GM19438 (cell line): ENCODE measurements around the gene DNAJC7.
"Not testable (repeated sequence)": the region's sequence is repeated elsewhere in the genome, so short reads cannot be mapped to it uniquely, and the experiment has no call there.

ENCODE experiments used
- ATAC-seq: cut with Tn5 transposase; IDR thresholded peaks from one replicate; pipeline ENCODE4 v1.9.1; 2021; ENCODE audit warnings: low read depth; ENCODE audit not compliant: unreplicated experiment

Gene DNAJC7

DNA sequence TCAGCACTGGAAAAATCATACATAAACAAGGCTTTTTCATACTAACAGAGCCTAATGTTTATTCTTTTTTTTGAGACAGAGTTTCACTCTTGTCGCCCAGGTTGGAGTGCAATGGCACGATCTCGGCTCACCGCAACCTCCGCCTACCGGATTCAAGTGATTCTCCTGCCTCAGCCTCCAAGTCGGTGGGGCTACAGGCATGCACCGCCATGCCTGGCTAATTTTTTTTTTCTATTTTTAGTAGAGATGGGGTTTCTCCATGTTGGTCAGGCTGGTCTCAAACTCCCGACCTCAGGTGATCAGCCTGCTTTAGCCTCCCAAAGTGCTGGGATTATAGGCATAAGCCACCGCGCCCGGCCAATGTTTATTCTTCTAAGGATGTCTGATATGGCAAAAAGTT is 3.5 kb downstream of the DNAJC7 start:
- not testable (repeated sequence) for ATAC-seq

DNA sequence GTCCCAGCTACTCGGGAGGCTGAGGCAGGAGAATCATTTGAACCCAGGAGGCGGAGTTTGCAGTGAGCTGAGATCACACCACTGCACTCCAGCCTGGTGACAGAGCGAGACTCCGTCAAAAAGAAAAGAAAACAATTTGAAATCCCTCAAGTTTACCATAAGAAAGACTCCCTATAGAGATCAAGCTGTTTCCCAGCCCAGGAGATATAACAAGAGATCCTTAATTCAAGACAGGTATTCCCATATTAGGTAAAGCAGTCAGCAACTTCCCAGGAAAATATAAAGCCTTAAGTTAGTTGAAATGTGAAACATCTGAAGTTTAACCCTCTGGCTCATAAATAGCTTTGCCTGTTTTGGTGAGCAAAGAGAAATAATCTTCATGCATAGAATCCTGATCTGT is 4.9 kb downstream of the DNAJC7 start:
- not testable (repeated sequence) for ATAC-seq

DNA sequence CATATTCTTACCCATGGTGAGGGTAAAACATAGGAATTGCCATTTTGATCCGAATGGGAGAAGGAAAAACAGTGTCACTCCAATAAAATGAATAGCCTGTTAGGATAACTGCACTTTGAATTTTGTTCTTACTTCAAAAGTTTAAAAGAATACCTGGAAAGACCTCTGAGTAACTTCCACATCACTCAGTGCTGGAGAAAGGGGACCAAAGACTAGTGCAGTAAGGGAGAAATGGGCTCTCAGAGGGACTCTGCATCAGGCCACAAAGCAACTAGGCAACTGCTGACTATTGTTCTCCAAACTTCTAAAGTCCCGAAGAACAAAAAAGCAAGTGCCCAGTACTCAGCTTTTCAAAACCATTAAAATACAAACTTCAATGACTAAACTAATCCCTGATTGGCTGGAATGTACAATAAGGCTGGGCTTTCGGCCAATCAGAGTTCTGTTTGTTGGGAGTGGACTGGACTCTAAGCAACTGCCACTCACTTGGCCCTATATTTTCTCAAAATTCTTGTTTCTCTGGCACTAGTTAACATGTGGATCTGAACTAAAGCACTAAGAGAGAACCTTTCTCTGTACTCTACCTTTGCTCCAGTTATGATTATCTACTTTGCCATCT is 6.2 kb downstream of the DNAJC7 start:
- no peak for ATAC-seq

DNA sequence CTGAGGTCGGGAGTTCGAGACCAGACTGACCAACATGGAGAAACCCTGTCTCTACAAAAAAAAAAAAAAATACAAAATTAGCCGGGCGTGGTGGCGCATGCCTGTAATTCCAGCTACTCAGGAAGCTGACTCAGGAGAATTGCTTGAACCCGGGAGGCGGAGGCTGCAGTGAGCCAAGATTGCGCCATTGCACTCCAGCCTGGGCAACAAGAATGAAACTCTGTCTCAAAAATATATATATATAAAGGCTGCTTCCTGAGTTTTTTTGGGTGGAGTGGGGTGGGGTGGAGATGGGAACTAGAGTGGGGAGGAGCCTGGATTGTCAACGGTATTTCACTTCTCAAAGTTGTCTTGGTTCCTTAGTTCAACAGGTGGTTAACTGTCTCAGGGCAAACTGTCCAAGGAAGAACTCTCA is 7.0 kb downstream of the DNAJC7 start:
- not testable (repeated sequence) for ATAC-seq

DNA sequence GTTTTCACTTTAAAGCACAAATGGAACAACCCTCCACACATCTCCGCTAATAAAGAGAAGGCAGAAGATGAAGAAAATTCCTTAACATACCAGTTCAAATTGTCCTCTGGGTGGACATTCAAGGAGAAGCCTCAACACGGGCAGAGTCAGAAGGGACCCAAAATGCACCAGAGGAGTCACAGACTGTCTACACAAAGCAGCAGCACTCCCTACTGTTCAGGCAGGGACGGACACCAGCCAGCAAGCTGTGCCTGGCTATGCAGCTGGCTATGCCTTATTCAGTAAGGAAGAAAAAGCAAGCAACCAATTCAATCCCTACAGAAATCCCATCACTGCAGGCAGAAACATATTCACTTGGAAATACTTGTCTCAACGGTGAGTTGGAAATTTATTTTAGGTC is 8.1 kb downstream of the DNAJC7 start:
- no peak for ATAC-seq

DNA sequence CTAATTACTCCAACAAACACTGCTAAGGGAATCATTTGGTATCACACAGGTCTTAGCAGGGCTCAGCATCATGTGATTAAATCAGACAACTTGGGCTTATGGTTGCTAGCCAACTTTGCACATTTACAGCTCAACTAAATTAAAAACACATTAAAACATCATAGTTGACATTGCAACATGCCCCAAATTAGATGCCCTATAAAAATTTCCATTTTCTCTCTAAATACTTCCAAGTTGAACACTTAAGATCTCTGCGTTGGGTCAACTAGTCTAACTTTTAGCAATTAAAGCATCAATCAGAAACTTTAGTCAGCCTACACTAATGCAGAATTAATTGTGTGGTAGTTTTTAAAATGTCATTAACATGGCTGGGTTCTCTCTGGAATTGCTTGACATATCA is 12.1 kb downstream of the DNAJC7 start:
- no peak for ATAC-seq

DNA sequence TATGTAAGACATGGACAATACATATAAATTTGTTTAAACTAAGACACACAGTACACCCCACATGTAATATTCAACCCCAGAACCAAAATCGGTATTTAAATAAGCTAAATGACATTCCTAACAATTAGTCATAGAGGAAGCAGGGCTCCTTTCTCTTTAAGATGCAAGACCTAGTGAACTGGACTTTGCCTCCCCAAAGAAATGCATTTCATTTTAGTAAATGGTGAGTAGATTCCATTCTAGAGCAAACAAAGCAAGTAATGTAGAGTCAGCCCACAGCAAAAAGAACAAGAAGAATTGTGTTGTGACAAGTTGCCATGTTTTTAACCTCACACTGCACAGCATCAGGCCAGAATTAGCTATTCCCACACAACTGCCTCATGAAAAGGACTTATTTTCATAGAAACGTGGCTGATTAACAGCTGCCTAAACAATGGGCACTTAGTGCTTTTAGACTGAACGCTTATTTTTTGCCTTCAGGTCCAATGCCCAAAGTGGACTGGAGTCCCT is 14.4 kb downstream of the DNAJC7 start:
- no peak for ATAC-seq

DNA sequence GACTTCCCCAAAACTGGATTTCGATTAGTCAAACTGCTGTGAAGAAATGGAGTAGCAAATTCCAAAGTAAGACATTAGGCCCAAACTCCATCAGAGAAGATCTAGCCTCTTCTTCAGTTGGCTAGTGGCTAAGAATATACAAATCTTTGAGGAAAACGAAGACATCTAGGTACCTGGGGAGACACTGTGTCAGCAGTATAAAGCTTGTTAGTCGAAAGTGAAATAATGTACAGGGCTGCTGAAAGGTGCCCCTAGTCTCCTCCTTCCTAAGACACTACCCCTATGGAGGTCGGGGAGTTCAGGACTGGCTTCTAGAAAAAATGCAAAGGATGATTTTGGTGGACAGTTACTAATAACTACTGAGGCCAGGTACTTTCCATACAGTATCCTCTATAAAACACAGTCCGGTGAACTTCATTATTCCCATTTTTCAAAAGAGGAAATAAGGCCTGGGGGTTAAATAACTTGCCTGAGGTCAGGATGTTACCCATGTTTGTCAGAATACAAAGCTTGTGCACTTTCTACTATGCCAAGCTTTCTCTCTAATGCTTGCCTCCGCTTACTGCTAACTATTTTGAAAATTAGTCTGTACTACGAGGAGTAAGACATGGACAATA is 15.0 kb downstream of the DNAJC7 start:
- ATAC-seq = no peak

DNA sequence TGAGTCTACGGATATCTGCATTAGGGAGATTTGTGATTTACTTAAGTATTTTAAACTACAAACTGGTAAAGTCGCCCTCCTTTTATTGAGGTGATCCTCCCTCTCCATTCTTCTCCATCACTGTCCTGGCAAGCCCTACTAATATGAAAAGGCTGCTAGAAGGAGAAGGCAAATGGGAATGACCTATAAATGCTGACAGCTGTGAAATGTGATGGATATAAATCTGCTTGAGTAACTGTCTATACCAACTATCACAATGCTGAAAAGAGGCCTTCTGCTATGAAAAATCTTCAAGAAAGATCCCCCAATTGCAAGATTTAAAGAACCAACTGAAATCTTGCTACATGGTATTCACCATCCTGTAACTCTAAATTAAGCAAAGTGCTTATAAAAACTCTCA is 15.5 kb downstream of the DNAJC7 start:
- no peak for ATAC-seq

DNA sequence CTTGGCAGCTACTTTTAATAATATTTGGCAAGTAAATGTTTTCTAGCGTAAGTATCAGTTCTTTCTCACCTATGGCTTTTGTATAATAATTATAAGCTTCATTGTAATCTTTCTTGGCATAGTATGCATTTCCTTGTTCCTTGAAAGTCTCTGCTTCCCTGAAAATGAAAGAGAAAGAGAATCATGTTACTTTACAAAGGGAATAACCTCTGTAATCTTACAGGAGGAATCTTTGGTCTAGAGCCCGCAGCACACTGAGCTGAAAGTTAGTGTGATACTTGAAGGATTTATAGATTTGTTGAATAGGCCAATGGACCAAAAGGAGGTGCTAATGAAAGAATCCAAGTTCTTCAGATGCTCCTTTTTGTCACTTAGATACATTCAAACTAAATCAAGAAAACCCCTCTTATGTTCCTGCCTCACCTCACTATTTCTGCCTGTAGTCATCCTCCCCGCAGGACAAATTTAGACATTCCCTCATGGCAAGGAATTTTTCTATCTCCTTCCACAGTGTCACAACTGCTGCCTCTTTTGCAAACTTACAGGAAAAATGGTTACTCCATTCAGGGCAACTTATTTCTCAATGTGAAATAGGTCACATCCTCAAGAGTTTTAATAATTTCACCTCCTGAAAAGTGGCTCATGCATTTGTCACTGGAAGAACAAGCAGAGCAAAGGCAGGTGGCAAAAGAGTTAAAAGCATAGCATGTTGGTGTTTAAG is 16.7 kb downstream of the DNAJC7 start:
- ATAC-seq = no peak

DNA sequence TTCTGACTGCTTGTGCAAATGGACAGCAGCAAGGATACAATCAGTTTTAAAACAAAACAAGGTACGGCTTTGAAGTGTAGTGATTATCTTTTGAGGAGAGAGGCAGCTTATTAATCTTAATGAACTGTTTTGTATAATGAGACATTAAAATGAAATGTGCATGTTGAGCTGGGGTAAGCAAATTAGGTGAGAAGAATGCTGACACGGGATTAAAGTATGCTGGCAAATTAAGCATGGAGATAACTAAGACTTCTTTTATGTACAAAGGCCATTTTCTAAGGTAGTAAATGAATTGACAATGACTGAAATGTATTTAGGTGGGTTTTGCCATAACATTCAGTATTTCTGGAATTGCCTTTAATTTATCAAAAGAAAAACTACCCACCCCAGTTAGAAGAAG is 18.7 kb downstream of the DNAJC7 start:
- ATAC-seq = no peak

DNA sequence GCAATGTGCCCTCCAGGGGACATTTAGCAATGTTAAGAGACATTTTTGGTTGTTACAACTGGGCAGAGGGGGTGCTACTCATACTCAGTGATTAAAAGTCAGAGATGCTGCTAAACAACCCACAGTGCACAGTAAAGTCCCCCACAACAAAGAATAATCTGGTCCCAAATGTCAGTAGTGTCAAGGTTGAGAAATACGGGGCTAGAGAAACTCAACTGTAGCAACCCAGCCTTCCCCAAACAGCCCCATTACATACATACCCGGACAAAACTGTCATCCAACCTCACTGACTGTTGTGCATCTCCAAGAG is 20.4 kb downstream of the DNAJC7 start:
- no peak for ATAC-seq

DNA sequence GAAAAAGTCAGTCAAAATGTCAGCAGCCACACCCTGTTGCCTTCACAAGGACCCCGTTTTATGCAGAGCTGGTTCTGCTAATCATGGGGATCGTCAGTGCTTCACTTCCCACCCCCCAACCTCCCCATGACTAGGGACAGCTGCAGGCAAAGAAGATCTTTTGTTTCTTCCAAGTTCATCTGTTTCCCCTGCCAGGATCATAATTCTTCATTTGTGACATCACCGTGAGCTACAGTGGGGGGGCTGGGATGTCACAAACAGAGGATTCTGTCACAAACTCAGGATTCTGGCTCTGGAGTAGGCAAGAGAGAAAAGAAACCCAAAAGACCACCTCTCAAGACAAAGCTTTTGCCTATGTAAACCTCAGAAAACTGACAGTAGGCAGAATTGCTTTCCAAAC is 24.7 kb downstream of the DNAJC7 start:
- ATAC-seq = no peak

DNA sequence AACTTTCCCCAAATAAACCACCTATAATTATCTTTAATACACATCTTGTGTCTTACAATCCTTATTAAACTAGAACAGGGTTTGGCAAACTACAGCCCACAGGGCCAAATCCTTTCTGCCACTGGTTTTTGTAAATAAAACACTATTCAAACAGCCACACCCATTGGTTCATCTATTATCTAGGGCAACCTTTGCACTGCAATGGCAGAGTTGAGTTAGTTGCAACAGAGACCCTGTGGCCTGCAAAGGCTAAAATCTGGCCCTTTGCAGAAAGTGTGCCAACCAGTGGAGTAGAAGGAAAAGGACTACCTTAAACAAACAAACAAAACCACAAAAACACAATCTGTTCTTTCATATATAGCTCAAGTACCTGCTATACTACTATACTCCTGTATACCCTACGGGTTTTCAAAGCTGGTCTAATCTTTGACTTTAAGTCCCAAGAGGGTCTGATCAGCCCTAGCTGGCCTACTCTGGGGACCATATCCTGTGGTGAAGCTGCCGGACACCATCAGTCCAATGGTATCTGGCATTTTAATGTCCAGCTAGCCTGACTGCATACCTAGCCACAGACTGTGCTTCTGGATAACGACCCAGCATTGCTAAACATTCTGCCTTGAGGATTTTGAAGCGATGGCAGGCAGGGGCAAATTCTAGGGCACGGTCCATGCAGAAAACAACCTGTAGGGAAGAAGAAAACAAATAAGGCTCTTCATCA is 27.4 kb downstream of the DNAJC7 start:
- no peak for ATAC-seq

DNA sequence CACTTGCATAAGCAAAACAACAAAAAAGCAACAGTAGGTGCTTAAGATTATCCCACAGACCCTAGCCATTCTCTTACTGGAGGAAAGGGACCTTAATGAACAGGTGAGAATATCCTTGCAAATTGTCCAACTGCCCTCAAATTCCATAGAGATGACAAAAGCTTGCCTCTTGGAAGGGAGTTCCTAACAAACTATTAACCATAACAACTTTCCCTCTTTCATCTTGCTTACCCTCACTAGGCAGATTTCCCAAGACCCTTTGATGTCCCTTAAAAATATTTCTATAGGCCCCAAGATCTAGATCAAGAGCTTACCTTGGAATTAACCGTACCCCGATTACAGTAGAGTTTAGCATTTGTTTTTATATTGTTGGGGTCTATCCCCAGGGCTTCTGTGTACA is 28.8 kb downstream of the DNAJC7 start:
- no peak for ATAC-seq

DNA sequence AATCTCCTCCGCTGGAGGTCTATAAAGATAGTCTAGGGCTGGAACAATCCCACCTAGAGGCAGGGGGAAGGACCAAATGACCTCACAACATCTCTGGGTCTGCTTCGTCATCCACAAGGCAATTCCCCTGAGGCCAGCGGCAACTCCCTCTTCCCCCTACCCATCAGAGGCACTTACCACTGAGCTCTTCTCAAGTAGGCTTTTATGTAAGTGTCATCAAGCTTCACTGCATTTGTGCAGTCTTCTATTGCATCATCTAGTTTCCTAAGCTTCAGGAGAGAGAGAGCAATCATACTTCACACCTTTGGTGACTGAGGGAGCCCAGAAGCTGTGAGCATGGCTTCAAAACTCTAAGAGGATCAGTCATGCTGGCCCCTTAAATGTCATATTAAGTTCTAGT is 29.6 kb downstream of the DNAJC7 start:
- no peak for ATAC-seq

DNA sequence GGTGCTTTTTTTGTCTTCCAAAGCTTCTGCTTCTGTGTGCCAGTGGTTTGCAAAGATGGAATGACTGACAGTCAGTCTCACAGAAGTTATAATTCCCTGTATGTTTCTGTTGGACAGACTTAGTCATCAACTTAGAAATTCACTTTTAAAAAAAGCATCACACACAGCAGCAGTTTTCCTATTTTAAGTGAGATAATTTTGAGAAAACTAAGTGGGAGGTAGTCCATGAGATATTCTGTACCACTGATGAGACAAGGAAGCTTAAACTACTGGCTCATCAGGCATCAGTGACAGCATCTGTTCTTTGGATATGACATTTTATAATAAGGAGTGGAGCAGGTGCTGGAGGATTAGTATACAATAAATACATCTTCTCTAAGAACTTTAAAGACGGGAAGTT is 30.6 kb downstream of the DNAJC7 start:
- ATAC-seq = no peak

DNA sequence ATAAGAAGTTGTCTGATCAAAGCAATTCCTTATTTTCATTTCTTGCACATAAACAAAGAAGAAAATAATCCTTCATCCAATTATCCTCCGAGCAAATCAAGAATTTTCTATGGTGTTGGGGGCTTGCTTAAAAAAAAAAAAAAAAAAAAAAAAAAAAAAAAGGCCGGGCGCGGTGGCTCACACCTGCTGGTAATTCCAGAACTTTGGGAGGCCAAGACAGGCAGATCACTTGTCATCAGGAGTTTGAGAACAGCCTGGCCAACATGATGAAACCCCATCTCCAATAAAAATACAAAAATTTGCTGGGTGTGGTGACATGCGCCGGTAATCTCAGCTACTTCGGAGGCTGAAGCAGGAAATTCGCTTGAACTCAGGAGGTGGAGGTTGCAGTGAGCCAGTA is 31.3 kb downstream of the DNAJC7 start:
- no peak for ATAC-seq

DNA sequence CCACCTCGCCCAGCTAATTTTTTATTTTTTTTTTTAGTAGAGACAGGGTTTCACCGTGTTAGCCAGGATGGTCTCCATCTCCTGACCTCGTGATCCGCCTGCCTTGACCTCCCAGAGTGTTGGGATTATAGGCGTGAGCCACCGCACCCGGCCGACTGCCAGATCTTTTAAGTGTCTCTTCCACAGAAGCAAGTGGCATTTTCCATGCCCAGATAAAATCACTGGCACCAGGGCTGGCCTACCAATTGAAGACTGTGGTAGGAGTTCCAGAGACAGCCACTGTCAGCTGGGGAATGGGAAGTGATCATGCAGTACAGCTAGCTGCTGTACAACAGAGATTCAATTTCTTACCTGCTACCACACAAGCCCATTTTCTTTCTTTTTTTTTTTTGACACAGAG is 32.8 kb downstream of the DNAJC7 start:
- no peak for ATAC-seq

DNA sequence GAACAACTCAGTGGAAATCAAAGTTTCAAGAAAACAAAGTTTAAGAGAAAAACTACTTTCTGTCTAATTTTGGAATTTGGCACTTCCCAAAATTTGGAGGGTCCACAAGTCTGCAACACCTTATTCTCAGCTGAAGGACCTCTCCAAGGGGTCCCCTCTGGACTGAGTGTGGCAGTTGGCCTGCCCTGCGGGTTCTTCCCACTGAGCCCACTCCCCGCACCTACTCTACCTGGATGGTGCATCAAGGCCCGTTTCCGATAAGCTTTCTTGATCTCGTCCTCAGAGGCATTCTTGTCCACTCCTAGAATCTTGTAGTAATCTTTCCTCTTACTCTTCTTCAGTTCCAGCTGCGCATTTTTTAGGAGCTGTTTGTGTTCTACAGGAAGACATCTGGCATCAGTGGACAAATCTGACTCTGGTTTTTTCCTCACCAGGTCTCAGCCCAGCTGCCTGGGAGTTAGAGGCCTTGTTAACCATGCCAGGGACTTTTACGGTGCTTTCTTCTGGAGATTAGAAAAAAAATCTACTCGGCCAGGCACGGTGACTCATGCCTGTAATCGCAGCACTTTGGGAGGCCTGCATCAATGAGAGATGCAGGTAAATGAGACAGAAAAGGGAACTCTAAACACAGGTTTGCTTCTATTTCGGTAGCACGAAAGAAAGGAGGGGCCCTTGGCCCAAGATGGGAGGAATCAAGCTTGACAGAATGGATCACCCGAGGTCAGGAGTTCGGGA is 35.0 kb downstream of the DNAJC7 start:
- no peak for ATAC-seq

DNA sequence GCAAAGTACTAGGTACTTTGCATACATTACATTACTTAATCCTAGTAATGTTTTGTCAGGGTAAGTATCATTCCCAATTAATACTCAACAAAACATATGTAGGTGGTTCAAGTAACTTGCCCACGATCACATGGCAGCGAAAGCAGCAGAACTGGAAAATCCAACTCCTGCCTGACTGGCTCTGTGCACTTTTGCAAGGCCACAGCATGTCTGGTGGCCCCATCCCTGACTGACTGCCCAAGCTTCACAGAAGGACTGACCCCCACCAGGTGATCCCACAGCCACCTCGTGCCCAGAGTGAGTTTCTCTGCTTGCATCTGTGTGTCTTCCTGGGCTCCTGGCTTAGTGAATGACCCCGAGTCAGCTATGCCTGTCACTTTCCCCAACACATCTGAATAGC is 39.2 kb downstream of the DNAJC7 start:
- ATAC-seq = no peak
